ENCODE results near the gene EXOG.

EXOG gene

GRCh38 chr3:38545983-38546382, 49.8 kb downstream of the EXOG start:
- no peak for DNase-seq (ENCODE audit: low read depth)

DNA sequence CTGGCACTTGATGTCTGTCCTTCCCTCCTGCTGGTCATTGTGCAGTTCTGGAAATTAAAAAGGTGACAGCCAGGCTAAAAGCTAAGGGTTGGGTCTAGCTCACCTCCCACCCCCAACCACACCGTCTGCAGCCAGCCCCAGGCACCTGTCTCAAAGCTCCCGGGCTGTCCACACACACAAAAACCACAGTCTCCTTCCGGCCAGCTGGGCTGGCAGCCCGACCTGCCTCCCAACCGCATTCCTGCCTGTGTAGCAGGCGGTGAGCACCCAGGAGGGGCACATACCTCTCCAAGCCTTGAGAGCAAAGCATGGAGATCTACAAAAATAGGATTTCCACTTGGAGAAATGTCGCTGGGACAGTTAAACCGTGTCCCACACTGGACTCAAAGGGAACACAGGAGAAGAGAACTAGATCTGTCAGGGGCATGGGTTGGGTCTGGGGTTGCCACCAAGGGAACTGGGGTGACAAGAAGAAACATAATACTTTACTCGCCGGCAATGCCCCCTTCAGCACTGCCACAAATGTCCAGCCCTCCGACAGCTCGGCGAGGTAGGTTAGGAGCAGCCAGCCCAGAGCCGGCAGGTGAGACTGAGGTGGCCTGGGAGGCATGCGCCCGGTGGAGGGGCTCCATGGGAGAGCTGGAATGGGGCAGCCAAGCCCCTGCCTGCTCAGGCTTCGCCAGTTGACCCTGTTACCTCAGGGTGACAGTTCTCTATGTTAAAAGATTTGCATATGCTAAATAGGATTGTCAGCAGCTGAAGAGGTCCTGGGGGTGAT, 52.2 kb downstream of the EXOG start:
- DNase-seq (ENCODE audit: low read depth) = no peak

GRCh38 chr3:38549082-38549481, 52.9 kb downstream of the EXOG start:
- DNase-seq (ENCODE audit: low read depth) = no peak

- DNase-seq (ENCODE audit: low read depth) = no peak
Observed at GRCh38 chr3:38549486-38549885, 53.3 kb downstream of the EXOG start.

DNA sequence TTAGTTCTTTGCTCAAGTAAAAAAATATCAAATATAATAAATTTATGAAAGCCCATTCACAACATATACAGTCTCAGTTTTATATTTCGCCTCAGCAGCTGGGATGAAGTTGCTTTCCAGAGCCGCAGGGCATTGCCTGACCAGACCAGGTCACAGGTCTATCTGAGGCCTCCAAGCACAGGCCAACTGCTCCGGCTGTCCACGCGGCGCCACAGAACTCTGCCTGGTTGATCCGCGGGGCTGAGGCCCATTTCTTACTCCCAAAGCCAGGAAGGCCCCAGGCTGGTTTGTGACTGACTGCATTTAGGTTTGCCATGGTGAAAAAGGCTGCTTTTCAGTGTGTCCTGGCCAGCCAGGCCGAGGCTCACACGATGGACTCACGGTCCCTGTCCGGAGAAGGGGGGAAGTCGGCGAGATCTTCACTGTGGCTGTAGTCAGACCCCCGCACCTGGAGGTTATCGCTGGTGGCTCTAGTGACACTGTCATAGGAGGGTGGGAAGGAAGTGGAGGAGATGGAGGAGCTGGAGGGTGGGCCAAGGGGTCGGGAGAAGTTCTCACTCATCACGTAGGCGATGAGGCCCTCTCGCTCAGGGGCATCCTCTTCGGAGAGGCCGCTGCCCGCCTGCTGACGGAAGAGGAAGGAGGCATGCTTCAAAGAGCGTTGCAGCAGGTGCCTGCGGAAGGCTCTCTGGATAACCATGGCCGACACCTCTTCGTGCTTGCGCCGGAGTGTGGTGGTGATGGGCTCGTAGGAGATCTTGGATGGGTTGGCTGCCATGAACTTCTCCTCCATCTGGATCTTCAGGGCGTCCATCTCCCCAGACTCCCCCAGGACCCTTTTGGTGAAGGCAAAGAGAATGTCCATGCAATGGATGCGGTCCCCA, 54.1 kb downstream of the EXOG start:
- DNase-seq (ENCODE audit: low read depth) = no peak

DNA sequence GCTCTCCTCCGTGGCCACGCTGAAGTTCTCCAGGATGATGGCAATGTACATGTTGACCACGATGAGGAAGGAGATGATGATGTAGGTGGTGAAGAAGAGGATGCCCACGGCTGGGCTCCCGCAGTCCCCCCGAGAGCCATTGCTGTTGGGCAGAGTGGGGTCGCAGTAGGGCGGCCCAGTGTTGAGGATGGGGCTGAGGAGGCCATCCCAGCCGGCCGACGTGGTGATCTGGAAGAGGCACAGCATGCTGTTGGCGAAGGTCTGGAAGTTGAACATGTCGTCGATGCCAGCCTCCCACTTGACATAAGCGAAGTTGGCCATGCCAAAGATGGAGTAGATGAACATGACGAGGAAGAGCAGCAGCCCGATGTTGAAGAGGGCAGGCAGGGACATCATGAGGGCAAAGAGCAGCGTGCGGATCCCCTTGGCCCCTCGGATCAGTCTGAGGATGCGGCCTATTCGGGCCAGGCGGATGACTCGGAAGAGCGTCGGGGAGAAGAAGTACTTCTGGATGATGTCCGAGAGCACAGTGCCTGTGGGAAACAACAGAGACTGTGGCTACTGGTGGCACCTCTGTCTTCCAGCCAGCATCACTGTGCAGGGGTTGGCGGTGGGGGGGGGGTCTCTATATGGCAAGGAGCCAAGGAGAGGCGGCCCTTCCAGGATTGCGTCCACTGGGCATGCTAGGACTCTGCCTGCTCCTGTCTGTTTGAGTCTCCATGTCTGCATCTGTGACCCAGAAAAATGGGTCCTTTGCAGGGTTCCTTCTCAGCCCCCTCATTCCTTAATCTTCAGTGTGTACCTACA, 55.1 kb downstream of the EXOG start:
- no peak for DNase-seq (ENCODE audit: low read depth)

- DNase-seq (ENCODE audit: low read depth) = no peak
Observed at GRCh38 chr3:38552364-38552763, 56.2 kb downstream of the EXOG start.

DNA sequence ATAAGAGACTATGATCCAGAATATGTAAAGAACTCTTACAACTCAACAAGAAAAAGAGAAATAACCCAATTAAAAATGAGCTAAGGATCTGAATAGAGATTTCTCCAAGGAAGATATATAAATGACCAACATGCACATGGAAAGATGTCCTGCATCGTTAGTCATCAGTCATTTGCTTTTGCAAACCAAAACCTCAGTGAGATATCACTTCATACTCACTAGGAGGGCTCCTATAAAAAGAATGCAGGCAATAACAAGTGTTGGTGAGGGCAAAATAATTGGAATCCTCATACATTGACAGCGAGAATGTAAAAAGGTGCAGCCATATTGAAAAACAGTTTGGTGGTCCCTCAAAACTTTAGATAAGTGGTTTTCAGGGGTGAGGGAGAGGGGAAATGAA, 56.9 kb downstream of the EXOG start:
- no peak for DNase-seq (ENCODE audit: low read depth)

DNA sequence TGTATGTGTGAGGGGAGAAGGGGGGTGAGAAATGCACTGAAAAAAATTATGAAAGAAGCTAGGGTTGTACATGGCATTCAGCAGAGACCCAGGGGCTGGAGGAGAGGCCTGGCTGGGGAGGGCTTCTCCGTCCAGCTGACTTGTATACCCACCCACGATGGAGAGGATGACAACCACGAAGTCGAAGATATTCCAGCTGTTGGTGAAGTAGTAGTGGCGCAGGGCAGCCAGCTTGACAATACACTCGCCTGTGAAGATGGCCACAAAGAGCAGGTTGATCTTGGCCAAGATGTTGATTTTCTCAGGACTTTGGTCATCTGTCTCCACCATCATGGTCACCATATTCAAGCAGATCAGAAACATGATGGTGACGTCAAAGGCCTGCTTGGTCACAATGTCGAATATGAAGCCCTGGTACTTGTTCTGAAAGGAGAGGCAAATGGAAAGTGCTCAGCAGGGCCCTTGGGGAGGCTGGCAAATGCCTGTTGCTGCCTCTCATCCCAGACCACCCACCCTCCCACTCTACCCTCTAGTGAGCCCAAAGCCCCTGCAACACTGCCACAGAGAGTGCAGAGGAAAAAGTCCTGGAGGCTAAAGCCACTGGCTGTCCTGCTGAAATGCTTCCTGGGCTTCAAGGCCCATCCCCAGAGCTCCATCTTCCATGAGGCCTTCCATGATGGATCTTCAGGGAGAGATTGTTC, 58.1 kb downstream of the EXOG start:
- no peak for DNase-seq (ENCODE audit: low read depth)

DNA sequence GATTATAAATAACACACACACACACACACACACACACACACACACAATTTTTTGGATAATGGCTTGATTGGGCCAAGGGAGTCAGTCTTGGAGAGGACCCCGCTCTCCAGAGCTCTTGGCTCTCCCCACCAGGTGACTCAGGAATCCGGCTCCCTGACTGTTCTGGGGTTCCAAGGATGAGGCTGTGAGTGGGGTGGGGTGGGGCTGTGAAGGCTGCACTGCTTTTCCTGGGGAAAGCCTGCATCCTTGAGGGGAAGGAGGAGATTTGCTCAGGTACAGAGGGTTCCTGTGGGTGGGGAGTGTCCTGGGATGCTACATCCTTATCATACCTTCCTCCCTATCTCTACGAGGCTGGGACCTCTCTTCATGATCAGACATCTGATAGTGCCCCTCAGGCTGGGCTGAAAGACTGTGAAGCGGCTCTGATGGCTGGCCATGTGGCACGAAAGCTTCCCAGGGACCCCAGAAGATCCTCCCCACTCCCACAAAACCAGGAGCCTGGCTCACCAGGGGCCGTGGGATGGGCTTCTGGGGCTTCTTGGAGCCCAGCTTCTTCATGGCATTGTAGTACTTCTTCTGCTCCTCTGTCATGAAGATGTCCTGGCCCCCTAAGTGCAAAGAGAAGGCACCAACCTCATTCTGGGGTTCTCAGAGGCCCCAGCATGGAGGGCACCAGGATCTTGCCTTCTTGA, 59.2 kb downstream of the EXOG start:
- no peak for DNase-seq (ENCODE audit: low read depth)

DNA sequence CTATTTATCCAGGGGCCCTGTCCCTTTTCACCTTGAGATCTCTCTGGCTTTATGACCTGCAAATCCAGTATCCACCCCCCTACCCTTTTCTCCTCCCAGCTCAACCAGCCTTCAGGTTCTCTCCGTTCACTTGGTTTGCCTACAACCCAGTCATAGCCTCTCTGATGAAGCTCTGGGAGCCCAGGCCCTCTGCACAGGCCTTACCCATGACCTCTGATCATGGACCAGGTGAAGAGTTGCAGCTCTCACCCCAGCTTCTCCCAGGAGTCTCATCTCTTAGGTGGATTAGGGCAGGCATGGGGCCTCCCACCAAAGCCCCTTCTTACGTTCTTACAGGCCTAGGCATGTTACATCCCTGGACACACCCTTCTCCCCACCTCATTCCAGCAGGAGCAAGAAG, 59.8 kb downstream of the EXOG start:
- DNase-seq (ENCODE audit: low read depth) = no peak

DNA sequence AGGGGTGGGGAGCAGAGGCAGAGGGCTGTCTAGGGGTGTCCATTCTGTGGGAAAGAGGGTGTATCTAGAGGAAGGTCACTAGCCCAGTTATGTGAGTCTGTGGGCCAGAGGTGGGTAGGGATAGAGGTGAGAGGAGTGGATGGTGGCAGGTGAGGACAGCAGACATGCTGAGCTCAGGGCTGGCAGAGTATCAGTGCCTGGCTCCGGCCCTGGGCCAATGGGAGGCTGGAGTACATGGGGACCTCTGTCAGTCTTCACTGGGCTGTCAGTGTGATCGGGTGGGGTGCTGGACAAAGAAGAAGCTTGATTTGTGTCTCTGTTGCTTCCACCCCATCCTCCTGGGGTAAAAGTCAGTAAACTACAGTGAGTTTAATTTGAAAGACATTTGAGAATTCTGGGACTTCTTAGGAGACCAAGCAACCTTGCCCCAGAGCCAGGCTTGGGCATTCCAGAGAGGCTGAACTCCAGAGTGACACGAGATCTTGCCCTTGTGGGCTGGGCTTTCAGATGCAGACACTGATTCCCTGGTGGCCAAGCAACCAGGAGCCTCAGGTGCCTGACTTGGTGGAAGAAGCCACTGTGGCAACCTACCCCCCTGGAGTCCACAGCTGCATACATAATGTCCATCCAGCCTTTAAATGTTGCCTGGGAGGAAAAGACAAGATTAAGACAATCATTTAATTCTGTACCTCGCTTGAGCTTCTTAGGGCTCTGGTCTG, 60.7 kb downstream of the EXOG start:
- DNase-seq (ENCODE audit: low read depth) = no peak

DNA sequence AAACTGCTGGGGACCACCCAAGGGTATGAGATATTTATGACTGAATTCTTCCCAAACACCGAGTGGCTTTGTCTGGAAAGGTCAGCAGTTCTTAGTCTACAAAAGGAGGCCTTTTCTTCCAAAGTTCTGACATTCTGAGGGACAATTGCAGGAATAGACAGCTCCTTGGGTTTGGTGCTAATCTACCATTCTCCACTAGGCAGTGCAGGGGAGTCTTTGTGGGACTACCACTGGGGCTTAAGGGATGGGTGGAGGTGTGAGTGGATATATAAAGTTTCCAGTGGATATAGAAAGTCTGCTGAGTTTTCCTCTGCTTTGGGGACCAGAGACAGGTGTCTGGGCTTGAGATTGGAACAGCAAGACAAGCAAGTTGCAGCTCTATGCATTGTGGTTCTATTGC, 62.7 kb downstream of the EXOG start:
- DNase-seq (ENCODE audit: low read depth) = no peak

DNA sequence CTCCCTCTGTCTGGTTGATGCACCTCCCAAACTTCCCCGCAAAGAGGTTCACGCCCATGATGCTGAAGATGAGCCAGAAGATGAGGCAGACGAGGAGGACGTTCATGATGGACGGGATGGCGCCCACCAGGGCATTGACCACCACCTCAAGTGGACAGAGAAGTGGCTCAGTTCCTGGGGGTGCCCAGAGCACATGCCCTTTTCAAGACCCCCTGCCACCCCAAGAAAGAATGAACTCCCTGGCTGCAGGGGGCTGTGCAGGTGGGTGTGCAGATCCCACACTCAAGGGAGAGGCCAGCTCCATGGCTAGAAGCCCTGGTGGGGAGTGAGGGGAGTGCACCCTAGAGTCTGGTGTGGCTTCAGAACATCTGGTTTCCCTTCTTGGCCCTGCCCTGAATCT, 64.1 kb downstream of the EXOG start:
- DNase-seq (ENCODE audit: low read depth) = no peak

DNA sequence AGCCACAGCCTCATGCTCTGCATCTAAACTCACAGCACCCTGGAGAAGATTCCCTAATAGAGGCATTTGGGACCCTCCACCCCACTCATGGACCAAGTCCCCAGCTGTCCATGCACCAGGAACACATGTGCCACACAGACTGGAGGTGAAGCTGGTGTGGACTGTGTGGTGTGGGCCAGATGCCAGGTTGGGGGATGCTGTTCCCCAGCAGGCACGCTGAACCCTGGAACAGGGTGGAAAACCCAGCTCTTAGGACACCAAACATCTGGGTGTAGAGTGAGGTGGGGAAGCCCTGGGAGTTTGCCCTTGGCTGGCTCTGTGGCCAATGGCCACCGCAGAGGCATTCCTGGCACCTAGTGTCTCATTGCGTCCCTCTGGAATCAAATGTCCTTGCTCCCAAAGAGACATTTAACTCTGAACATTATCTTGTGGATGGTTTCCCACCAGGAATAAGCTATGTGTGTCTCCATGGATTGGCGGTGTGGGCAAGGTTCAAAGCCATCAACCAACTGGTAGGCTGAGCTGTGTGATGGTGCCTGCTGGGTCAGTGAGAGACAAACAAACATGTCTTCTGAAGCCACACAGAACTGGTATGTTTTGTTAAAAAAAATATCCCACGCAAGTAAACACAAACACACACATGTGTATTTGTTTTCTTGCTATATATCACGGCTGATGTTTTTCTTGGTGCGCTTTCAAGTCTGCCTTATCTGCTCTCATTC, 65.0 kb downstream of the EXOG start:
- DNase-seq (ENCODE audit: low read depth) = no peak

GRCh38 chr3:38561746-38562466, 65.8 kb downstream of the EXOG start:
- DNase-seq (ENCODE audit: low read depth) = no peak

GRCh38 chr3:38562467-38562925, 66.4 kb downstream of the EXOG start:
- no peak for DNase-seq (ENCODE audit: low read depth)

GRCh38 chr3:38563070-38563885, 67.1 kb downstream of the EXOG start:
- no peak for DNase-seq (ENCODE audit: low read depth)
